Daoy (cell line): ENCODE data around the gene DAPK1. TPM values are rescaled to one million over a fixed set of nuclear protein-coding genes. Genes with fewer than 3 reads are reported as not detected.

Experiments used
- DNase-seq: peaks from one replicate; pipeline ENCODE4 v3.0.0-alpha.2; 2015; ENCODE audit warnings: low read depth
- total RNA-seq: library from RNA; depleted of rRNA; stranded (reverse); fragments of >200 nt; shearing (Covaris generic); gene quantifications from 2 replicates; pipeline ENCODE4 v1.2.3, GENCODE V29; 2014

The DAPK1 gene
- total RNA-seq, 1 experiment from 2014 or later, result 31.3 TPM

DNA sequence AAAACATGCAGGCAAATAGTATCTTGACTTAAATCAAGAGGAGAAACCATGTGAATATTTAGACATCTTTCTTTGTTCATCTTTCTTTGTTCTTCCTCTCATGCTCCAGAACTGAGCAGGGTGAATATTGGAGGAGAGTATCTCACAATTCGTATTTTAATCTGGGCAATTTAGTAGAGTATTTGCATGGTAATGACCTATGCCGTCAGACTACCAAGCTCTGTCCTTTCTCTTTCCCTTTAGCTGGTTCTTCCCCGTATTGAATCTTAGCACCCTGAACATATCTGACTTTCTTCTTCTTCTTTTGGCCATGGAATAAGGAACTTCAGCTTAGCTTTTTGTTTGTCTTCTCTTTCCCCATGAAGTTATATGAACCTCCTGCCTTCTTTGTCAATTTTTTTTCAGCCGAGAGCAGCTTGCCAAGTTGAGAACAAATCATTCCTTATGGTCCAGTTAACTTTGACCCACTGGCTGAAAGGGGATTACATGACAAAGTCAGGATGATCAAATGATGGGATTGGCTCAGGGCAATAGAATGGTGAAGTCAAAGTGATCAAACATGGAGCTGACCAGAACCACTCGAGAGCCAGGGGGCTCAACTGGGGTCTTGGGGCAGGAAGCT, 95.8 kb downstream of the DAPK1 start:
- DNase-seq, result no peak

GRCh38 chr9:87594194-87594593, 96.5 kb downstream of the DAPK1 start:
- DNase-seq, result peak; percentile 68

DNA sequence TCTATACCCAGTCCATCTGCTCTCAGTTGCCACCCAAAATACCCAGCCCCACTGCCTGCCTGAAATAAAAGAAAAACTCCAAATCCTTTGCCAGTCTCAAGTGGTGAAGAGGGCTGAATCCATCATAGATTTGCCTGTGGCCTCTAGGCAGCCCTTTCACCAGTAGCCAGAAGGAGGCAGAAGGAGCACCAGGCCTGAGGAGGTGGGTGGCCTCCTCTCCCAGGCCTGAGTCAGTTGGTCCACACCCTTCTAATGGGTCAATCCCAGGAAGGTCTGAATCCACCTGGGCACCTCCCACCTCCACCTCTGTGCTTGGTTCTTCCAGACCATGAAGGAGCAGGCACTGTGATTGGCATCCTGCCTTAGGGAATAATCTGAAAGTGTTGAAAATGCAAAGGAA, 97.0 kb downstream of the DAPK1 start:
- no peak for DNase-seq

DNA sequence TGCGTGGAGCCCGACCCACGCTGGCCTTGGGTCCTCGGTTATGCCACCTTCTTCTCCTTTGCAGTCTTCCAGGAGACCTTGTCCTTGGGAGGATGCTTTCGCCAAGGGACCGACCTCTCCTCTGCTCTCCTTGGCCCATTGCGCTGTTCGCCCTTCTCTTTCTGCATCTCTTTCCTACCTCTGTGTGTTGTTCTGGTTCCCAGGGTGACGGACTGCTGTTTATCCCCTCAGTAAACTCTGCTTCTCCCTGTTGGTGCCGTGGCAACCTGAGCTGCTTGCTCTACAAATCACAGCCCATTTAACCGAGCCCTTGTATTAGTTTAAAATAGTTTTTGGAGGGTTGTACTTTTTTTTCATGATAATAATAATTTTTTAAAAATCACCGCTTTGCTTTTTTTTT, 97.9 kb downstream of the DAPK1 start:
- DNase-seq, result no peak

GRCh38 chr9:87596862-87597261, 99.2 kb downstream of the DAPK1 start:
- no peak for DNase-seq

DNA sequence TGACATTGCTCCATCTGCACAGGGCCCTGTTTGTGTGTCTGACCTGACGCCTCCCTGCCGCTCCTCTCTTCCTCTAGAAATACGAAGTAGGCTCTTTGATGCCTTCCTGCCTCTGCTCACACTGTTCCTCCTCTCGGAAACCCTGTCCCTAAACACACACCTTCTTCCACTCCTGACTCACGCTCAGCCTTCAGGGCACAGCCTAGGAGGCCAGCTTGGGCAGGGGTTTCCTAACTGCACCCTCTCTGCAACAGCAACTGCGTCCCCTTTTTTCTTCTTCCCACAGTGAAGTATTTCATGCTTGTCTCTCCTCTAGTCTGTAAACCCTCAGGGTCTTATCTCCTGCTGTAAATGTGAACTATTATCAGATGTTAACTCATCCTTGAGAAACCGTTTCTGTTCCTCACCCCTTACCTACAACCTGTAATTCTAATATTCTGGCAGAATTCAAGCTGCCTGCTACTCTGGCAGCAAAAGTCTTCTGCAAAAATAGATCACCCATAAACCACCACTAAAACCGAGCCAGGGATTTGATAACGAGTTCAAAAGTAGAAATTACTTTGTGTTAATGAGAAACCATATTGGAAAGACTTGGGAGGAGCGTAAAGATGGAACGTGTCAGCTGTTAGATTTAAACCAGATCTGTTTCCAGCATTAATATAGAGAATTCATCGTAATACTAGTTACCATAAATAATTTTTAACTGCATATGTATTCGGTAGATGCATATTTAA, 100.2 kb downstream of the DAPK1 start:
- no peak for DNase-seq

DNA sequence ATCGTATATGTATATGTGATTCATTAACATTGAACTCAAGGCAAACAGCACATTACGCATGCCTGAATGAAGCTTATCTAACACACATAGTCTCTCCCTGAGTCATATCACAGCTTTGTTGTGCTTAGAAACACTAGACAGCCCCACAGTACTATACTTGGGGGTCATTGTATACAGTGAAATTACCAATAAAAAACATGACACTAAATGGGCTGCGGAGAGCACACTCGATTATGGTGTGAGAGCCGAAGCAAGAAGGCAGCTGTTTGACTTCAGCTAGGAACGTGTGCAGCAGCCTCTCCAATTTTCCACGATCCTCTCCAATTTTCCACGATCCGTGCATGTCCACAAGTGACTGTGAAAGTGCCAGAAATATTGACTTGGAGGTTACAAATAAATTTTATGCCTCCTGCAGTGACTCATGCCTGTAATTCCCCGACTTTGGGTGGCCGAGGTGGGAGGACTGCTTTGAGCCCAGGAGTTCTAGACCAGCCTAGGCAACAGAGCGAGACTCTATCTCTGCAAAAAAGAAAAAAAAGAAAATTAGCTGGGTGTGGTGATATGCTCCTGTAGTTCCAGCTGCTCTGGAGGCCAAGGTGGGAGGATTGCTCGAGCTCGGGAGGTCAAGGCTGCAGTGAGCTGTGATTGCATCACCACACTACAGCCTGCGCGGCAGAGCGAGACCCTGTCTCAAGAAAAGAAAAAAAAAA, 102.4 kb downstream of the DAPK1 start:
- DNase-seq, result peak; percentile 92

GRCh38 chr9:87601176-87601575, 103.5 kb downstream of the DAPK1 start:
- no peak for DNase-seq

DNA sequence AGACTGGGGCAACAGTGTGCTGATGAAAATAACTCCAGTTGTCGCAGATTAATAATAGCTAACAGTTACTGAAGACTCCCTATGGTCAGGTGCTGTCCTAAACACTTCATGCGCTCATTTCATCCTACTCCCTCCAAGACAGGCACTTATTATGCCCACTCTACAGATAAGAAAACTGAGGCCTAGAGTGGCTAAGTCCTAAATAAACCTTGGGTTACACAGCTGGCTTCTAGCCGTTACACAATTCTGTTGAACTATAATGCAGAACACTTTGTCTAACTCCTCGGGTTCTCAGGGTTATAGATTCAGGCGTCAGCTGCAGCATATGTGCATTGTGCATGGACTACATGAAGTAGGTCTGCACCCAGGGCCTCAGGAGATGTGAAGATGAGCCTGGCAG, 103.9 kb downstream of the DAPK1 start:
- DNase-seq, result no peak

- no peak for DNase-seq
Measured at GRCh38 chr9:87602933-87603643, 105.4 kb downstream of the DAPK1 start.

- DNase-seq, result no peak
Measured at GRCh38 chr9:87603854-87604490, 106.3 kb downstream of the DAPK1 start.

DNA sequence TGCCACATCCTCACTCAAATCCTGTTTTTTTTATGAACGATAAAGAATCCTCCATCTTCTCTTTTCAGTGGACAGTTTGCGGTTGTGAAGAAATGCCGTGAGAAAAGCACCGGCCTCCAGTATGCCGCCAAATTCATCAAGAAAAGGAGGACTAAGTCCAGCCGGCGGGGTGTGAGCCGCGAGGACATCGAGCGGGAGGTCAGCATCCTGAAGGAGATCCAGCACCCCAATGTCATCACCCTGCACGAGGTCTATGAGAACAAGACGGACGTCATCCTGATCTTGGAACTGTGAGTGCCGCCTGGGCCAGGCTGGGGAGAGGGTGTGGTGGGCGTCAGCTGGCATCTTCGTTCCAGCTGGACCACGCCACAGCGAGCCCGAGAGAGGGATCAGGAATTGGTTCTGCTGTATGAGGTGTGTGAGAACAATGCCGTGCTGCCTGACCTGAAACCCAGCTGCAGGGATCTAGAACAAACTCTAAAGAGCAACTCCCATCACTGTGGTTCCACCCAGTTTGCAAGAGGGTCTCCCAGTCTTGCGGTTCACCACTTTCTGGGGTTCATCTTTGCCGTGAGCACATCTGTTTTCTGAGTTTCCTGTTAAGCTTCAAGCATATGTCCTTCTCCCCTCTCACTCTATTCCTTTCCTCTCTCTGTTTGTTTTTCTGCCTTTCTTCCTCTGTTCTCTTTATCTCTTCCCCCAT, 107.4 kb downstream of the DAPK1 start:
- DNase-seq, result no peak

DNA sequence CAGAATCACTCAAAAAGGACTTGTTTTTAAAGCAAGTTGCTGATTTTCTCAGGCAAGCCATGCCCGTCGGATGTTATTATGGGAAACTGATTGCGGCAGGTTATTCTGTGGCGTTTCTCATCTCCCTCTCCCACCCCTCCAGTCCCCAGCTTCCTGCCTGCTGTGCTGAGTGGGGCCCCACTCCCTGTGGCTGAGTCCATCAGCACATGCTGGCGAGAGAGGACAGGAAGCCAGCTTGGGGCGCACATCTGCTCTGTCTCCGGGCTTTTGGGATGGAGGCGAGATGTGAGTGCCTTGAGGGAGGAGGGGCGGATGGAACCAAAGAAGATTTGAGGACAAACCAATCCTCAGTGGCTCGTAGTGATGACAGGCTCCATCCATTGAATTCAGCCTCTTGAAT, 108.0 kb downstream of the DAPK1 start:
- DNase-seq, result no peak

GRCh38 chr9:87606841-87607521, 109.3 kb downstream of the DAPK1 start:
- peak; percentile 79 for DNase-seq

DNA sequence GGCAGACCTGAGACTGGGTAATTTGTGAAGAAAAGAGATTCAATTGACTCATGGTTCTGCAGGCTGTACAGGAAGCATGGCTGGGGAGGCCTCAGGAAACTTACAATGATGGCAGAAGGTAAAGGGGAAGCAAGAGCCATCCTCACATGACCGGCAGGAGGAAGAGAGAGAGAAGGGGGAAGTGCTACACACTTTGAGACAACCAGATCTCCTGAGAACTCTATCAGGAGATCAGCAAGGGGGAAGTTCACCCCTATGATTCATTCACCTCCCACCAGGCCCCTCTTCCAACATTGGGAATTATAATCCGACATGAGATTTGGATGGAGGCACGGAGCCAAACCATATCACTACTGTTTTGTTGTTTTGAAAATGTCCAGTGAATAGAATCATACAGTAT, 110.2 kb downstream of the DAPK1 start:
- DNase-seq, result no peak

DNA sequence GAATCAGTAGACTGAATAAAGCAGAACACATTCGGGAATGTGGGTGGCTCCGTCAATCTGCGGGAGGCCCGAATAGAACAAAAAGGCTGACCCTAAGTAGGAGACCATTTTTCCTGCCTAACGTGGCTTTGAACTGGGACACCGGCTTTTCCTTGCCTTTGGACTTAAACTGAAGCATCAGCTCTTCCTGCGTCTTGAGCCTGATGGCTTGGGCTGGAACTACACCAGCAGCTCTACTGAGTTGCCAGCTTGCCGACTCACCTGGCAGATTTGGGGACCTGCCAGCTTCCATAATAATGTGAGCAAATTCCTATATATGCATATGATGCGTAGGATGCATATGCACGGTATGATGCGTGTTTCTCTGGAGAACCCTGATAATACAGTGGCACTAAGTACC, 111.3 kb downstream of the DAPK1 start:
- no peak for DNase-seq

- no peak for DNase-seq
Measured at GRCh38 chr9:87609486-87609885, 111.8 kb downstream of the DAPK1 start.

GRCh38 chr9:87610200-87611155, 112.8 kb downstream of the DAPK1 start:
- DNase-seq, result no peak

- DNase-seq, result no peak
Measured at GRCh38 chr9:87611776-87612175, 114.1 kb downstream of the DAPK1 start.
